Activated CD8-positive, alpha-beta memory T cell treated with anti-CD3 and anti-CD28 coated beads, Interleukin-2, amount 10 ng/mL, durations not matched to agents 7 days and 5 days (primary cell): ENCODE results near the gene PDE4D. TPM values are rescaled to one million over a fixed set of nuclear protein-coding genes. Genes with fewer than 3 reads are reported as not detected.

ENCODE experiments used
- ATAC-seq: fragments of 150-1000 bp; cut with Tn5 transposase; one replicate; pipeline ENCODE4 v1.10.0; 2021; ENCODE audit warnings: moderate library complexity
- CTCF ChIA-PET: fragments of 350-600 bp; sonication (Branson Sonifier 250); formaldehyde crosslinking; loops from one replicate; lab custom pipeline; 2021; ENCODE audit warnings: antibody characterized with exemption; lab: Charles Lee
- DNase-seq: peaks from one replicate; pipeline ENCODE4 v3.0.0-alpha.2; 2020
- H3K27ac Mint-ChIP-seq: one replicate; pipeline ENCODE4 v1.8.0; 2021; ENCODE audit warnings: mild to moderate bottlenecking, mixed read lengths
- H3K27me3 Mint-ChIP-seq: one replicate; pipeline ENCODE4 v1.8.0; 2021; ENCODE audit warnings: mixed read lengths
- H3K36me3 Mint-ChIP-seq: one replicate; pipeline ENCODE4 v1.8.0; 2021; ENCODE audit warnings: mild to moderate bottlenecking, mixed read lengths
- H3K4me1 Mint-ChIP-seq: one replicate; pipeline ENCODE4 v1.8.0; 2021; ENCODE audit warnings: mixed read lengths
- H3K4me3 Mint-ChIP-seq: one replicate; pipeline ENCODE4 v1.8.0; 2021; ENCODE audit warnings: mild to moderate bottlenecking, moderate library complexity, mixed read lengths
- H3K9me3 Mint-ChIP-seq: one replicate; pipeline ENCODE4 v1.8.0; 2022; ENCODE audit warnings: low read depth, mixed read lengths
- total RNA-seq, 2 experiments: library from RNA; stranded (reverse); gene quantifications; one replicate each; pipeline ENCODE4 v1.2.3, GENCODE V29; 2021

PDE4D gene
- total RNA-seq, 2 experiments from 2014 or later = 59.3 to 66.2 TPM

DNA sequence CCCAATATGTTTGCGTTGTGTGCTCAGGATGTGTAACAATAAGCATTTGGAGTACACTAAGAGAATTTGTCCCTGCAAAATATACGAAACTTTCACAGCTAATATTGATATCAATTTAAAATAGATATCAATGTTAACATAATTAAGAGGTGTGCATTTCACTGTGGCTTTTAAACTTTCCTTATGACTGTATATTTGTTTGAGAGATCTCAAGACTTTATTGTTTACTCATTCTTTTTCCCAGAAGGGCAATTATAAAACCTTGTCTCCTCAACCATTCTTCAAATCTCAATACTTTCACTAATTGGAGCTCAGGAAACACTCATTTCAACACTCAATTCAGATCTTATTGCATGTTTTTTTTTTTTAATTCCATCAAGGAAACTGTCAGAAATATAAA lies 241.1 kb downstream of the PDE4D start:
- Mint-ChIP-seq H3K4me3 (no peak overlapping the region), H3K4me1 (peaks cover 6% of the 10 kb centered on the region), H3K27me3 (no peaks in the 10 kb centered on the region), H3K36me3 (no peaks in the 10 kb centered on the region), H3K27ac (no peak overlapping the region), H3K9me3 (no peaks in the 10 kb centered on the region)
- CTCF ChIA-PET = no interaction called here
- ATAC-seq (no peak), DNase-seq (no peak)

DNA sequence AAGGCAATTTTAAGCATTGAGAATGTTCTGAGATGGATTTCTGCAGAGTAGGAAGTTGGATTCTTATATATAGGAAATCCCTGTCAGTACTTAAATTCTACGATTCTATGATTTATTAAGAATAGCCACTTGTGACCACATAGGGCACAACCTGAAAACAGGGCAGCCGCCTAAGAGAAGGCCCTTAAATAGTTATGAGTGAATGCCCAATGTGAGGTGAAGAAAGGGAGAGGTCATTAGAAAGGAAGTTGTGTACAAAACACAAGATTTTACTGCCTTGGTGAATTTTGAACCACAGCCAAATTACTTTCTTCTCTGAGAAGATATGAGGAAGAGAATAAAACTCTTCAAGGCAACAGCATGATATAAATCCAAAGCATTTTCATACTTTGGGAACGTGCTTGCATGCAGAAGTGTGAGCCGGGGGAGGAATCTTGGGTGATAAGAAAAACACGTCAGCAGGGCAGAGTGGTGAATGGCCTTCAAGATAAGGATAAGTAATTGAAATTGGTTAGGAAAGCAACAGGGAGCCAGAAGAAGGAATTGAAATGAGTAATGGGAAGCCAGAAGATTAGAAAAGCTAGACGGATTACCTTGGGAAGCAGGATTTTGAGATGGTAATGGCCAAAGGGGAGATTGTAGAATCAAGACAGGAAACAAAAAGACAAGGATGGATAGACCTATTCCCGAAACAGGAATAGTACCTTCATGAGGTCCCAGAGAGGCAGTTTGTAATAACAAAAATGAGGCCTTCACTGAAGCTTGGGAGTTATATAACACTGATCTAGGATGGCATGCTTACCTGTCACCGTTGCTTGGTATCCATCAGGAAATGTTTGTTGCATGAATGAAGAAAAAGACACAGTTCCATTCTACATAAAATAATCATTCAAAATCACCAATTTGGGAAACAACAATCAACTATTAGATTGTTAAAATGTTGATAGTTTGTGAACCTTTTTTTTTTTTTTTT lies 244.3 kb downstream of the PDE4D start:
- ATAC-seq (no peak), DNase-seq (no peak)
- no peaks in the 10 kb centered on the region for H3K9me3 Mint-ChIP-seq
- H3K4me1 Mint-ChIP-seq = no peaks in the 10 kb centered on the region
- H3K4me3 Mint-ChIP-seq = no peak overlapping the region
- H3K27me3 Mint-ChIP-seq = peaks cover 4% of the 10 kb centered on the region
- CTCF ChIA-PET = no interaction called here
- no peaks in the 10 kb centered on the region for H3K36me3 Mint-ChIP-seq
- H3K27ac Mint-ChIP-seq = no peak overlapping the region

DNA sequence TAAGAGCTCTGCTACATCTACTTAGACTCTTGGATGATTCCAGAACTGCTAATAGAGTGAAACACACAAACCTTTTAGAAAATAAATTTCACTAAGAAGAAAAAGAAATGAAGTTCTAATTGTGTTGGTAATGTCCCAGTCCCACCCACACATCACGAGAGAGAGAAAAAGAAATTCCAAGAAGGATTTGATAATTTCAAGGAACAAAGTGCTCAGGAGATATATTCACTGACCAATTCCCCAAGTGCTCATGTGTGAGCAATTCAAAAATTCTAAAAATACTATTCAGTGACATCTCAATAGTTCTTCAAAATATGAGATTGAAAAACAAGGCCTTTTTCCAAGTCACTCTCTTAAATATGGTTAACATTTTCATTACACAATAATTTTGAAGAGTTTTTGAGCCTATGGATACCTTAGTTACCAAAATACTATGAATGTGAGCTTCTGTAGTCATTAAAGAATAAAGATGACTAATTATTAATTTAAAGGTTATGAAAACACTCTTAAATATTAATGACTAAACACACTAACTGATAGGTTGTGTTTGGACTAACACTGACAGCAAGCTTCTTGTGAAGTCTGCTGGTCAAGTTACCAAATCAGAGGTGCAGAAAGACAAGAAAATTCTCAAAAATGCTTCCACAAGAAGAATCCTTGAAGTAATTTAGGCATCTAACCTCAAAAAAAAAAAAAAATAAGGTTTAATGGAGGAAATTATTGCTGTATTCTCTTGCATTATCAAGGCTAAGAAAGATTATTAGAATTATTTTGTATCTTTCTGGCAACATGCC lies 245.3 kb downstream of the PDE4D start:
- CTCF ChIA-PET = no interaction called here
- Mint-ChIP-seq H3K36me3 (no peaks in the 10 kb centered on the region), H3K27me3 (peaks cover 4% of the 10 kb centered on the region), H3K4me1 (no peaks in the 10 kb centered on the region), H3K27ac (no peak overlapping the region), H3K4me3 (no peak overlapping the region), H3K9me3 (no peaks in the 10 kb centered on the region)
- DNase-seq (no peak), ATAC-seq (no peak)

DNA sequence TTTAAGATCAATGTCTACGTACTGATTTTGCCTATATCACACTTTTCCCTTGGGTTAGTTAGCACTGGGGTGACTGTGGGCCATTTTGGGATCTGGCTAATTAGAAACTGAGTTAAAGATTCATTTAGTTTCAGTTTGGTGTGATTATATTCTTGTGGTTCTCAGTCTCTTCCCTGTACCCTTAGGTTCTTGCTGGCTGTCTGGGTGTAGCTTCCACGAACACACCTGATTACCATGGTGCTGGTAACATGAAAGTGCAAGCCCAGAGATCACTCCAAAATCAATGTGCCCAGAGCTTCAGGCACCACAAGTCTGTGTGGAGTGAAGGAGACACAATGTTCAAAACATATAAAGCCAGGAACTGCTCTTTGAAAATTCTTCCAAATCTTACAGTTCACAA lies 248.1 kb downstream of the PDE4D start:
- DNase-seq (no peak), ATAC-seq (no peak)
- H3K4me3 Mint-ChIP-seq = no peak overlapping the region
- H3K27ac Mint-ChIP-seq = no peak overlapping the region
- no peaks in the 10 kb centered on the region for H3K36me3 Mint-ChIP-seq
- H3K4me1 Mint-ChIP-seq = no peaks in the 10 kb centered on the region
- CTCF ChIA-PET = no interaction called here
- H3K9me3 Mint-ChIP-seq = no peaks in the 10 kb centered on the region
- H3K27me3 Mint-ChIP-seq = peaks cover 6% of the 10 kb centered on the region

DNA sequence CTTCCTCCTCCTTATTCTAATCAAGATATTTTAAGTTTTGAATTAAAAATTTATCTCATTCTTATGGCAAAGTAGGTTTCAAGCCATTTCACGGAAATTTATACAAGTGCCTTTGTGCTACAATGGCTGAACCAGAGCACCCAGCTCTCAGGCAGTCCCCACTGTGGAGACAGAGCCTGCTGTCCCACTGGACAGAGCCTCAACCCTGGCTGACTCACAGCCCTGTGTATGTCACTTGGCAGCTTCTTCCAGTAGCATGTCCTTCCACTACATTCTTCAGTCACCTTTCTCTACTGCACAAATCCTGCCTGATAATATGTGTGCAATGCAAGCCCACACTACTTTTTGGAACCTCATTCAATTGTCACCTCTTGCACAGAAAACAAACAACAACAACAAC lies 253.1 kb downstream of the PDE4D start:
- CTCF ChIA-PET = interaction anchor here (0.6 kb wide), 1 partner anchor 145 kb away, joined by 4 read pairs; no protein-coding TSS in a partner anchor
- no peak overlapping the region for H3K27ac Mint-ChIP-seq
- H3K9me3 Mint-ChIP-seq = no peaks in the 10 kb centered on the region

DNA sequence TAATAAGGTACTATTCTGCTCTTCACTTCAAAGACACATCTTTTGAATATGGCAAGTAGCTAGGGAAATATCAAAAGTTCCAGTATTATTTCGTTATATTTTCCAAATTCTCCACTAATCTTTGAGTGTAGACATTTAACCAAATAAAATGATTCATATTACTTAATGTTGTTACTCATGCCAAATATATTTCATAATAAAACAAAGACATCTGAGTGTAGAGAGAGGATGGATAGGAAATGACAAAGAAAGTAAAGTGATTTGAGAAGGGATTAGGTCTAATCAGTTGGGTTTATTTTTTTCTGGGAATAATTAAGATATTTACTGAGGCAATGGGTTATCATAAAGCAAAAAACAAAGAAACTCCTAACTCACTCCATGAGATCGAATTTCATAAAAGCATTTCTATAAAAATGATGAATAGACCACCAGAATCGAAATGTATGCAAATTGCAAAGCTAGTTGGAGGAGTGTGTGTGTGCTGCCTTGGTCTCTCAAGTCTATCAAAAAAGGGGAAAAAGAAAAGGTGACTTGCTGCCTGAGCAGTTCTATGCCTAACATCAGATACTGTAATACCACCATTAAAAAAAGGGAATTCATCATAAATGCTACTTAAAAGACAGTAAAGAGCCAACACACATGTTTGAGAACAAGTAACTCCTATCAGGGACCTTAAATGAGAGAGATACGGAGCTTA lies 255.5 kb downstream of the PDE4D start:
- no peaks in the 10 kb centered on the region for H3K9me3 Mint-ChIP-seq
- H3K36me3 Mint-ChIP-seq = no peaks in the 10 kb centered on the region
- no peak overlapping the region for H3K4me3 Mint-ChIP-seq
- CTCF ChIA-PET = no interaction called here
- H3K4me1 Mint-ChIP-seq = no peaks in the 10 kb centered on the region
- no peak overlapping the region for H3K27ac Mint-ChIP-seq
- ATAC-seq = no peak
- no peak for DNase-seq
- H3K27me3 Mint-ChIP-seq = peaks cover 10% of the 10 kb centered on the region

More for the DNA sequence above, 253.1 kb downstream of the PDE4D start:
- DNase-seq (no peak), ATAC-seq (no peak)
- Mint-ChIP-seq H3K4me1 (no peaks in the 10 kb centered on the region), H3K27me3 (peaks cover 9% of the 10 kb centered on the region), H3K4me3 (no peak overlapping the region), H3K36me3 (no peaks in the 10 kb centered on the region)

DNA sequence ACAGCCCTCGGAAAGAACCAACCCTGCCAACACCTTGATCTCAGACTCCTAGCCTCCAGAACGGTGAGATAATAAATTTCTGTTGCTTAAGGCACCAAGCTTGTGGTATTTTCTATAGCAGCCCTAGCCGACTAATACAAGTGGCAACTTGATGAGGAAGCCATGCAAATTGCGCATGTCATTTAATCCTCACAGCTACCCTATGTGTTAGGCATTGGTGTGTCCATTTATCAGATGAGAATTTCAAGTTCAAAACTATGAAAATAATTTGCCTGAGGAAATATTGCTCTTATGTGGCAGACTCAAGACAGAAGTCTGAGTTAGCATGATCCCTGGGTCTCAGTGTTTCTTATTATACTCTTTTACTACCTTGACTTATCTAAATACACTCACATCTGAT lies 264.0 kb downstream of the PDE4D start:
- H3K36me3 Mint-ChIP-seq = no peaks in the 10 kb centered on the region
- CTCF ChIA-PET = no interaction called here
- H3K27ac Mint-ChIP-seq = no peak overlapping the region

DNA sequence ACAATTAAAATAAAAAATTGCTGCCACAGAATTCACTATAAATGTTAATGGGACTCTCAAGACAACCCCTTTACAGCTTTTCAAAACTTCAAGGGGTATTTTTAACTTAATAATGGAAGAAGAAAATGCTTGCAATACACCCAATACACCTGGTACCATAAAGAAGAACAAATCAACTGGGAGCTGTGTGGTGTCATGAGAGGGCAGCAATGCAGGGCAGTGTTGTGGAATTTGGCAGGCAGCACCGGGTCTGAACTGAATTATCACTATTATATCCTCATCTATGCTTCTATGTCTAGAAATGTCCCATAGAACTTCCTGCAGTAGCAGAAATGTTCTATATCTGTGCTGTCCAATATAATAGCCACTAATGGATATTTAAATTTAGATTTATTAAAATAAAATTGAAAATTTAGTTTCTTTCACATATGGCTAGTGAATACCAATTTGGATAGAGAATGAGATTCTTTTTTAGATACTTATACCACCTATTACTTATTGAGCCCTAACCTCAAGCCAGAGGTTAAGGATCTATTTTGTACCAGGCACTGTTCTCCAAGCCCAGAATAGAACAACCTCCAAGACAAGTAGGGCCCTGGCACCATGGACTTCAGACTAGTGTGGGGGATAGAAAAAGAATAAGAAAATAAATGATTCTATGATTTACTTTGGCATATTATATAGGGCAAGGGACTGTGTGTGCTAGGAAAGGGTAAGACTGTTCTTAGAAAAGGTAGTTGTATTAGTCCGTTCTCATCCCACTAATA lies 265.3 kb downstream of the PDE4D start:
- no peak overlapping the region for H3K27ac Mint-ChIP-seq
- H3K4me3 Mint-ChIP-seq = no peak overlapping the region
- no peaks in the 10 kb centered on the region for H3K36me3 Mint-ChIP-seq
- H3K4me1 Mint-ChIP-seq = no peaks in the 10 kb centered on the region
- CTCF ChIA-PET = no interaction called here
- DNase-seq (no peak), ATAC-seq (no peak)
- H3K27me3 Mint-ChIP-seq = peaks cover 3% of the 10 kb centered on the region
- H3K9me3 Mint-ChIP-seq = peaks cover 5% of the 10 kb centered on the region

More for the DNA sequence above, 264.0 kb downstream of the PDE4D start:
- Mint-ChIP-seq H3K4me1 (no peaks in the 10 kb centered on the region), H3K27me3 (no peaks in the 10 kb centered on the region), H3K9me3 (peaks cover 5% of the 10 kb centered on the region), H3K4me3 (no peak overlapping the region)
- no peak for ATAC-seq
- no peak for DNase-seq

DNA sequence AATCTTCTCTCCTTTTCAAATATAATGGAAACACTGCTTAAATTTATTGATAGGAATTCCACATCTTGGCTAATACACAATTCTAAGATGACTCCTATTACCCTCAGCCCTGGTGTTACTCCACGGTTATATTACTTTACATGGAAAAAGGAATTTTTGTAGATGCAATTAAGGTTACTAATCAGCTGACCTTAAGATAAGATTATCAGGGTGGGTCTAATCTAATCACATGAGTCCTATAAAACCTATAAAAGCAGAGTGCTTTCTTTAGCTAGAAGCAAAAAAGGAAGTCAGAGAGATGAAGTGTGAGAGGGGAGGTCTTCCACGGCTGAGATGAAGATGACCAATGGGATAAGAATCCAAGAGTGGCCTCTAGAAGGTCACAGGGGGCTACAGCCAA lies 268.6 kb downstream of the PDE4D start:
- Mint-ChIP-seq H3K27ac (no peak overlapping the region), H3K36me3 (no peaks in the 10 kb centered on the region), H3K4me1 (no peaks in the 10 kb centered on the region), H3K9me3 (peaks cover 5% of the 10 kb centered on the region), H3K27me3 (peaks cover 3% of the 10 kb centered on the region), H3K4me3 (no peak overlapping the region)
- no peak for DNase-seq
- no peak for ATAC-seq
- CTCF ChIA-PET = no interaction called here

DNA sequence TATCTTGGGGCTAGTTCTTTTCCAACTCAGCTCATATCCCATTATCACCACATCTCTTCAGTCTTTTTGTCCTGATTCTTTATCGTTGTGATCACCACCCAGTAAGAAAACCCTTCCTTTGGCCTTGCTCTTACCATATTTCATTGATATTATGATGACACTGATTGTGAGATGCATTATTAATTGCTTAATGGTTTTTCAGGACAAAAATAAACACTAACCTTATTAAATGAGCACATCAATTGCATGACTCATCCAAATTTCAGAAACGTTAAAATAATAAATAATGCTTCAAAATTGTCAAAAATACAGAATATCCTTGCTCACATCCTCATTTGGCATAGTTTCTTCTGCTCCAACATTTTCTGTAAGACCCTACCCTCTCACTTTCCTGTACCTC lies 270.7 kb downstream of the PDE4D start:
- no peak overlapping the region for H3K4me3 Mint-ChIP-seq
- no peaks in the 10 kb centered on the region for H3K9me3 Mint-ChIP-seq
- no peak overlapping the region for H3K27ac Mint-ChIP-seq
- ATAC-seq = no peak
- DNase-seq = no peak
- CTCF ChIA-PET = no interaction called here
- no peaks in the 10 kb centered on the region for H3K4me1 Mint-ChIP-seq
- peaks cover 9% of the 10 kb centered on the region for H3K27me3 Mint-ChIP-seq
- no peaks in the 10 kb centered on the region for H3K36me3 Mint-ChIP-seq

DNA sequence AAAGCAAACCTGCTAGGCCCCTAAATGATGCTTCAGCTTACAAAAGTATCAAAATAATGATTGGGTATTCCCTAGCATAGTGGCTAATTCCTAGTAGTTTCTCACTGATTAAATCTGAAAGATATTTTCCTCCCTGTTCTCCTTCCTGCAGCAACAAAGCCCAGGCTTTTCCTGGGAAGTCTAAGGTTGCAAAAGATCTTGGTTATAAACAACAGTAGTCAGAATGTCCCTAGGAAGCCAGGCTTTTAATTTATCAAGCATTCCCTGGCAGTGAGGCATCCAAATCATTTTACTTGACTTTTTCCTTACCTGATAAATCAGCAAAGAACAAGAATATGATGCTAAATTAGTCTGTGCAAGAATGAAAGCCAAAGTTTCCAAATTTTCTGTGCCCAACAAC lies 272.0 kb downstream of the PDE4D start:
- CTCF ChIA-PET = no interaction called here
- Mint-ChIP-seq H3K4me1 (no peaks in the 10 kb centered on the region), H3K27me3 (peaks cover 9% of the 10 kb centered on the region), H3K4me3 (no peak overlapping the region), H3K36me3 (no peaks in the 10 kb centered on the region), H3K27ac (no peak overlapping the region), H3K9me3 (no peaks in the 10 kb centered on the region)
- no peak for ATAC-seq
- DNase-seq = no peak

DNA sequence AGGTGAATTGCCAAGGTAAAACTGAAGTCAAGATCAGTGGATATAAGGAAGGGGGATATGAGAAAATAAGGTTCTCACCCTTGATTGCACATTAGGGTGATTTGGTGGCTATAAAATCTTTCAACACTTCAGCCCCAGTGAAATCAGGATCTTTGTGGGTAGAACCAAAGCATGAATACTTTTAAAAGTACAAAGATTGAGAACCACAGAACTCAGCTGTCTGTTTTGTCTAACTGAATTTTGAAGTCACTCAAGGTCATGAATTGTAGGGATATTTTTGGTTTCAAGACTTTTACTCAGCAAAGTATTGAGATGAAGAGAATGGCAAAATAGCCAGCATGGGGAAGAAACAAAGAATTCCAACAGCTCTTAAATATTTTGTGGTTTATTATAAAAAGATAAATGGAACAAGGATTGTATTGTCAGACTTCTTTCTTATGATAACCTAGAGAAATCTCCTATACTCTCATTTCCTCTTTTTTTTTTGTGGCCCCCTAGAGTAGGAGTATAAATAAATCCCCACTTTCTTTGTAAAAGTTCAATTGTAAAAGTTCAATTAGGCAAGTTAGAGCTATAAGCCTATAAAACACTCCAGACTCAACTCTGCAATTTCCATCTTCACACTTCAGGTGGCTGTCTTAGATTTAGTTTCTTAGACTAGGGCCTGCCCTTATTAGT lies 272.9 kb downstream of the PDE4D start:
- ATAC-seq = no peak

More for the DNA sequence above, 272.9 kb downstream of the PDE4D start:
- H3K36me3 Mint-ChIP-seq = no peaks in the 10 kb centered on the region
- H3K4me1 Mint-ChIP-seq = no peaks in the 10 kb centered on the region
- CTCF ChIA-PET = no interaction called here
- peaks cover 9% of the 10 kb centered on the region for H3K27me3 Mint-ChIP-seq
- no peaks in the 10 kb centered on the region for H3K9me3 Mint-ChIP-seq
- no peak overlapping the region for H3K27ac Mint-ChIP-seq
- H3K4me3 Mint-ChIP-seq = no peak overlapping the region
- no peak for DNase-seq
